ENCODE data around the gene ZNF524.

ZNF524 gene

DNA sequence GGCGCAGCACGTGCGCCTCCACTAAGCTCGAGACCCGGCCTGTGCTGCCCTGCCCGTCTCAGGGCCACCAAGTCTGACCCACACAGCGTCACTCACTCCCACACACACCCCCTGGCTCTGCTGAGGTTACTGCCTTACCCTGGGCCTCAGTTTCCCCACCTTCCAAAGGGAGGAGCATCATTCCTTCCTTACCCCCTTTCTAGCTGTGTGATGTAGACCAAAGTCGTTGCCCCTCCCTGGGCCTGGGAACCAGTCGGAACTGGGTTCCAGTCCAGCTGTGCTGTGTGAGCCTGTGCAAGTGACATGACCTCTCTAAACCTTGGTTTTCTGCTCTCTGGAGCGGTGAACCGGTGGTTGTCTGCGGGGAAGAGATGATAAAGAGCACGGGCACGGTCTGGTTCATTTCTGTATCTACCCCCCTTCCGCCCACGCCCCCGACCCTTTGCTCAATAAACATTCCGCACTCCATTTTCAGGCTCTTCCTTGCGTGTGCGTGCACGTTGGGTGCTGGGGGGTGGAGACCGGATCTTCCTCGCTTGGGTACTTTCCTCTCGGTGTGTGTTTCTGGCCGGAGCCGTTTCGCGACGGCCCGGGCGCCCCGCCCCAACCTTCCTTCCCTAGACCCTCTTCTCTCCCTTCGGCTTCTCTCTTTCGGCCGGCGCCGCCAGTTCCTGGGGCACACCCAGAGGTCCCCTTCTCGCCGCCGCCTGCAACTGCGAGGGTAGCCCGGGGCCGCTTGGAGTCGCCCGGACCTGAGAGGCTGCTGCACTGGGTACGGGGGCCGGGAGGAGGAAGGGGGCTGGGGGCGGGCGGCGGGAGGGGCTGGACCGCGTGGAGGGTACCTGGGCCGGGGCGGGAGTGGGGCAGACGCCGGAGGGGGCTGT lies 43.2 kb downstream of the ZNF524 start, which contains the start of gene ZNF581:
TSS of gene ZNF581 (plus strand) at position 647 of the 884 bp plus-strand sequence. CDS start 923 bp downstream, outside the sequence.
- peak; percentile 53 to 89 (median 70) for DNase-seq

DNA sequence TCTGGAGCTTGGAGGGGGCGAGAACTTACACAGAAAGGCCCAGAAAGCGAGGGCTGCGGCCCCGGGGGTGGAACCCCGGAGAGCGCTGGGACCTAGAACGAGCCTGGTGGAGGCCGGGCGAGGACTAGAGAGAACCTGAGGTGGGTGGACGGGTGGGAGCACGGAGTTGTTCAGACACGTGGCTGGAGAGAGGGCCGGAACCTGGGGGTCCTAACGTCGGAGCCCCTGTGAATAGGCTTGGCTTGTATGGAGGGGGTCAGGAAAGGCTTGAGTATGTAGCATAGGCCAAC lies 43.7 kb downstream of the ZNF524 start:
- no peak for DNase-seq

DNA sequence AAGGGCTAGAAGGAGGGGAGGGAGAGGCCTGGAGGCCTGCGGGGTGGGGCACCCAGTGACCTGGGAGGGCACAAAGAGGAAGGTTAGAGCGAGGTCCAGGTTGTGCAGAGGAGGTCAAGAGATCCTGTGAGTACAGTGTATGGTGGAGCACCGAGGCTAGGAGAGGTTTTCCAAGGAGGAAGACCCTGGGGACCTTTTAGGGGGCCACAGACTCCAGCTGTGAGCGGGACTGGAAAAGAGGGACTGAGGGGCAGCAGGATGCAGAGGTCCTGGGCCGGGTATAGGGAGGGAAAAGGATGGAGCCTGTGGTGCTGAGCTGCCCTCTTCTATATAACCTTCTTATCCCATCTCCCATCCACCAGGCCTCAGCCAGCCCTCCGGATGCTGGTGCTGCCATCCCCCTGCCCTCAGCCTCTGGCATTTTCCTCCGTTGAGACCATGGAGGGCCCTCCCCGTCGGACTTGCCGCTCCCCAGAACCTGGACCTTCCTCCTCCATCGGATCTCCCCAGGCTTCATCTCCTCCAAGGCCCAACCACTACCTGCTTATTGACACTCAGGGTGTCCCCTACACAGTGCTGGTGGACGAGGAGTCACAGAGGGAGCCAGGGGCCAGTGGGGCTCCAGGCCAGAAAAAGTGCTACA lies 44.2 kb downstream of the ZNF524 start:
- DNase-seq, result no peak

DNA sequence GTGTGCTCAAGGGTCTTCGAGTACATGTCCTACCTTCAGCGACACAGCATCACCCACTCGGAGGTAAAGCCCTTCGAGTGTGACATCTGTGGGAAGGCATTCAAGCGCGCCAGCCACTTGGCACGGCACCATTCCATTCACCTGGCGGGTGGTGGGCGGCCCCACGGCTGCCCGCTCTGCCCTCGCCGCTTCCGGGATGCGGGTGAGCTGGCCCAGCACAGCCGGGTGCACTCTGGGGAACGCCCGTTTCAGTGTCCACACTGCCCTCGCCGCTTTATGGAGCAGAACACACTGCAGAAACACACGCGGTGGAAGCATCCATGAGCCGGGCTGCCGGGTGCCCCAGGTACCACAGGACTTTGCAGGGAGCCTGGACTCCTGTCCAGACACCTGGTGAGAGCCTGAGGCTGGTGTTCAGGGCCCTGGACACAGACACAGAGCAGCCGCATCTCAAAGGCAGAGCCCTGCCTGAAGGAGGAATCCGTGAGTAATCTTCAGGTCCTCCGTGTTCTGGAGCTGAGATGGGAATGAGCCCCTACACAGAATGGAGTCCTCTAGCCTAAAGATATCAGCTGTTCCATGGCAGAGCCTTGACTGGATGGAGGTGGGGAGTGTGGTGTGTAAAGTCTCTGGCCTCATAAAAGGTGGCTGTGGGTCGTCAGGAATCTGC lies 44.9 kb downstream of the ZNF524 start:
- no peak for DNase-seq

DNA sequence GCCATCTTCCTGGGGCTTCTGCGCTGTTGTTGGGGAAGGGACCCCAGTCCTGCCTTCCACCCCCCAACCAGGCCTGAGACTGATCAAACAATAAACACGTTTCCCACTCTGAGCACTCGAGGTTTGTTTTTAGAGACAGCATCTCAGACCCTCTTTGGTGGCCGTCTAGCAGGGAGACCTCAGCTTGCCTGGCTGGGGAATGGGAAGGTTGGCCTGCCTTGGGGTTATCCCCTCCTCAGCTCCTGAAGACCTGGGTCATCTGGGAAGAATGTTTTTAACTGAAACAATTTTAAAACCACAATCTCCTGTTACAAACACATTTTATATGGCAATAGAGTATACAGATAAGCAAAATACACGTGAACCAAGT lies 45.4 kb downstream of the ZNF524 start:
- no peak for DNase-seq

DNA sequence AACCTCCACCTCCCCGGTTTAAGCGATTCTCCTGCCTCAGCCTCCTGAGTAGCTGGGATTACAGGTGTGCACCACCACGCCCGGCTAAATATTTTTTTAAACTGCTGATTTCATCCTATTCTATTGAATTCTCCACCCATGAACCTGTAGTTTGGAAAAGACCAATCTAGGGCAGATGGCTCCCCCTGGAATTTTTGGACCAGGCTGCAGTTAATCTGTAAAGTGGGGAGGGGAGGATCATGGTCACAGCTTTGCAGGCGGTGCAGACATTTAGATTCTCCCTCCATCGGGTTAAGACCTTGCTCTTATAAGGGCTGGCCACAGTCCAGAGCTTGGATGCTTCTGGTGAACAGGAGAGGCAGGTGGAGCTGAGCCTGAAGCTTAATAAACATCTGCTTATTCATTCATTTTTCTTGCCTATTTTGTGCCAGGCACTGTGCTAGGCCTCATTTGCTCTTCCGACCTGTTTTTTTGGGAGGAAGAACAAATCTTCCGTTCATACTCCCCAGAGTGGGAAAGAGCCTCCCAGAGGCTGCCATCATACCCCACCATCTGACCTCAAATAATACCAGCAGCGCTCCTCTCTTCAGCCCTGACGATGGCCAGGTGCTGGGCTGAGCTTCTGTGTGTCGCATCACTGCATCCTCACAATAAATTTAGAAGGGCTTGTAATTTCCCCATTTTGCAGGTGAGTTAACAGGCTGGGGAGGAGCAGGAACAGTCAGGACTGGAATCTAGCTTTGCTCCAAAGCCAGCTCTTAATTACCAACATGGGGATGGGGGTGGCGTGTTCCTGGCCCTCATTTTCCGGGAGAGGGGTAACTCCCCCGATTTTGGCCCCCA lies 47.0 kb downstream of the ZNF524 start:
- no peak for DNase-seq

DNA sequence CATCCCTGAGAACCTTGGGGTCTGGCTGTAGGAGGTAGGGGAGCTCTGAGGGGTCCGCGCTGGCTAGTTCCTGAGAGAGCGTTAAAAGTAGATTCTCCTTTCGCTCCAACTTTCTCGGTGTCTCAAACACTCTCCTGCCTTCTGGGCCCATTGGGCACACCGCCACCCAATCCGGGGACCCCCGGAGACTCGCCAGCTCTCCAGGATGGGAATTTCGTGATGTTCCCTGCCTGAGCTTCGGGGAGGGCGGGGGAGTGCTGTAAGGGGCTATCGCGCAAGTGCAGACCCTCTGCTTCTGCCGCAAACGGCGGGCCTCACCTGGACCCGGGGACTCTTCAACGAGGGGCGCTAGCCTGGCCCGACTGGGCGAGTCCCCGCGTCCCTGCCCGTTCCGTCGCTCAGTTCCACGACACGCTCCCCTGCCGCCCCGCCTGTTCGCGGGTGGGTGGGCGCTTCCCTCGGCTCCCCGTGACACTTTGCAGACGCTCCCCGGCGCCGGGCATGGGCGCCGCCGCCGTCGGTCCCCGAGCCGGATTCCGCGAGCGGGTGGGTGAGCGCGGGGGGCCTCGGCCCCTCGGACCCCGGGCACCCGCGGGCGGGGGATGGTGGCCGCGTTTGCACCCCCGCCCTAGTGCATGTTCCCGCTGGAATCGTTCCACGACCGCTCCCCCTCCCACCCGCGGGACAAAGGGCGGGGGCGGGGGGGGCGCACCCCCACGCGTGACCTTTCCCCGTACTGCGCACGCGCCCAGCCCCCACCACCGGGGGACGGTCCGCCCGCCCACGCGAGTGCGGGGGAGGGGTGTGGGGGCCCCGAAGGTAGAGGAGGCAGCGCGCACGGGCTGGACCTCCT lies 47.9 kb downstream of the ZNF524 start, which contains the start of gene CCDC106:
TSS of gene CCDC106 (plus strand) at position 481 of the 853 bp plus-strand sequence. CDS start 835 bp downstream, outside the sequence.
- peak in 1 of 5 experiments; percentile 60 for DNase-seq

DNA sequence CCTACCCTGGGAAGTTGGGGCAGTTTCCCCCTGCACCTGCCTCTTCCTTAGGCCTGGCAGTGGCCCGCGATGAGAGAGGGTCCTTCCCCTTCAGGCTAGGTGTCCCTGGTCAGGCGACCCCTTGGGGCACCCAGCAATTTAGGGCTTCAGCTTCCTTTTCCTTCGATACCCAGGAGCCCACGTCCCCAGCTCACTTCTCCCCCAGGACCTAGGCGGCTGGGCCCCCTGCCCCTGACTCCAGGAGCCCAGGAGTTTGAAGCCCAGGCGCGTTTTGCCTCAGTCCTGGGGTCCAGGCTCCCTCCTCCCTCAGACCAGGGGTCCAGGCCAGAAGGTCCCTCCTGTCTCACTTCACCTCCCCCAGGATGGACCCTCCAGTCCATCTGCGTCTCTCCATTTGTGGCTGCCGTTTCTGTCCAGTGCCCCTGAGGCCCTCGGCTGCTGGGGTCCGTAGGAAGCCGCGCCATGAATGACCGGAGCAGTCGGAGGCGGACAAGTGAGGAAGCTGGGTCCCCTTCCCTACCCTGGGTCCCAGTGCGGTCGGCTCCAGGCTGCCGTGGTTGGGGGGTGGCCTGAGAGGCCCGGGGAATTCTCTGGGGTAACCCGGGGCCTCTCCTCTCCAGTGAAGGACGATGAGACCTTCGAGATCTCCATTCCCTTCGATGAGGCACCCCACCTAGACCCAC lies 48.6 kb downstream of the ZNF524 start:
- no peak for DNase-seq

DNA sequence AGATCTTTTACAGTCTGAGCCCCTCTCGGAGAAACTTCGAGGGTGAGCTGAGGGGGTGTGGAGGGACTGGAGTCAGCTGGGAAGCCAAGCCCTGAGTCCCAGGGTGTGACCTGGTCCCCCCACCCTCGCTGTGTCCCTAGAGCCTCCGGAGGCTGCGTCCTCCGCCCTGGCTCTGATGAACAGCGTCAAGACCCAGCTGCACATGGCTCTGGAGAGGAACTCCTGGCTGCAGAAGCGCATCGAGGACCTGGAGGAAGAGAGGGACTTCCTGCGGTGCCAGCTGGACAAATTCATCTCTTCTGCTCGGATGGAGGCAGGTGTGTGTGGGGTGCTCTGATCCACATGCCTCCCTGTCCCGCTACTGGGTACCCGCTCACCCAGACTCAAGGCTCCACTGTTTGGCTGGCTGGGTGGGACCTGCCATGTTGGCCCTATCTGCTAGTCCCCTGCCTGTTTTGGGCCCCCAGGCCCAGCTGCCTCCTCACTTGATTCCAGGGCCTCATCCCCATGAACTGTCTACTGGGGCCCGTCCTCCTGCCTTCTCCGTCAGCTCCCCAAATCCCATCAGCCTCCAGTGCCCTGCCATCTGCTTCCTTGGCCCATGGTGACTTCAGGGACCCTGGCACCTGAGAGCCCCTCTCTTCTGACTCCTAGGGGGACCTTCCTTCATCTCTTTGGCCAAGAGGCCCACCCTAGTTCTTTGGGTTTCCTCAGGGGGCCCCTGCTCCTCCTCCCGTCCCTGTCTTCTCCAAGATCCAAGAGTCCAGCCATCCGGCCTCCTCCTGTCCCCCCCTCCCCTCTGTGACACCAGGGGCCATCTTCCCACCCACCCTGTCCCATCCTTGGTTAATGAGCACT lies 49.4 kb downstream of the ZNF524 start:
- DNase-seq, result no peak

DNA sequence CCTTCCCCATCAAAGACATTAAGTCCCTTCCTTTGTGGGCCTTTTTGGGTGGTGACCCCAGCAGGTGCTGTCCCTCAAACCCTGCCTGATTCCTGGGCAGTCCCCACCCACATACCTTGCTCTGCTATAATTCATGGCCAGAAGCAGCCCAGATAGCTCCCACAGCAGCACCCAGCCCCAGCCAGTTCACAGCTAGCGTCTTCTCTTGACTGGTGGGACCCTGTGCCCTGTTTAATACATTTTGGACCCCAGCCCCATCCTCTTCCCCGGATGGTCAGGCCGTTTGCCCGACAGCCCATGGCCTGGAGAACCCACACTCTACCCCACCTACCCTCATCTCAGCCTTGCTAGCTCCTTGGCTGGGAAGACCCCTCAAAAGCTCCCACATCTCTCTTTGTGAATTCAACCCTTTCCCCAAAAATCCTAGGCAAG lies 50.1 kb downstream of the ZNF524 start:
- DNase-seq, result no peak

DNA sequence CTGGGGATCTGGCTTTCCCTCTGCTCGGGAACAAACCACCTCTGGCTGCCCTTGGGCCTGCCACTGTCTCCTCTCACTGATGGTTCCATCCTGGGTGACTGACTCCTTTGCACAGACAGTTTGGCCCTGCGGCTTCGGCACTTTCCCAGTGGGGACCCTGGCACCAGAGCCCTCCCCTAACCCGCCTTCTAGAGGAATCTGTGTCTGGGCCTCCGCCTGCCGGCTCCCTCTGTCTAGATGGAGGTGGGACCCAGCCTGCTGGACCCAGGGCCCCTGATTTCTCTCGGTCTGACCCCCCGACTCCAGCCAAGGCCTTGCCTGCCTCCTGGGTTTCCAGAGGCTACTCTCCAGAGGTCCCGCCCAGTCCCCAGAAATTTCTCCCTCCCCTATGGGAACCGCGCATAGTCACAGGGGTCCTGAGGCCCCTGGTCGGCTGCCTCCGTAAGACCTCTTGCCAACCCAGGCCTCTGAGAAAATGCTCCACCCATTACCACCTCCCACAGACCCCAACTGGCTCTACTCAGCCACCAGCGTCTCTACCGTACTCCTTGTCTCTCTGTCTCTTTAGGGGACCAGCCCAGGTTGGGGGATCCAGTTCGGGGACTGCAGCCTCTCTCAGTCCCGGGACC lies 50.6 kb downstream of the ZNF524 start:
- DNase-seq, result no peak

DNA sequence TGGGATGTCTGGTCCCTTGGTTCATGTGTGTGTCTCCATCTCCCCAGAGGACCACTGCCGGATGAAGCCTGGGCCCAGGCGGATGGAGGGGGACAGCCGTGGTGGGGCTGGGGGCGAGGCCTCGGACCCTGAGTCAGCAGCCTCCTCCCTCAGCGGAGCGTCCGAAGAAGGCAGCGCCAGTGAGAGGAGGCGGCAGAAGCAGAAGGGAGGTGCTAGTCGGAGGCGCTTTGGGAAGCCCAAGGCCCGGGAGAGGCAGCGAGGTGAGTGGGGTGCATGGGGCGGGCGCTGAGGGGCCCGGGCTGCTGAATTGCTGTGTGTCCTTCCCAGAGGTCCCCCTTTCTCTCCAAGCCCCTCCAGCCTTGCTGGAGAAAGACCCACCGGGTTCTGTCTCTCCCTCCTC lies 51.1 kb downstream of the ZNF524 start:
- no peak for DNase-seq

DNA sequence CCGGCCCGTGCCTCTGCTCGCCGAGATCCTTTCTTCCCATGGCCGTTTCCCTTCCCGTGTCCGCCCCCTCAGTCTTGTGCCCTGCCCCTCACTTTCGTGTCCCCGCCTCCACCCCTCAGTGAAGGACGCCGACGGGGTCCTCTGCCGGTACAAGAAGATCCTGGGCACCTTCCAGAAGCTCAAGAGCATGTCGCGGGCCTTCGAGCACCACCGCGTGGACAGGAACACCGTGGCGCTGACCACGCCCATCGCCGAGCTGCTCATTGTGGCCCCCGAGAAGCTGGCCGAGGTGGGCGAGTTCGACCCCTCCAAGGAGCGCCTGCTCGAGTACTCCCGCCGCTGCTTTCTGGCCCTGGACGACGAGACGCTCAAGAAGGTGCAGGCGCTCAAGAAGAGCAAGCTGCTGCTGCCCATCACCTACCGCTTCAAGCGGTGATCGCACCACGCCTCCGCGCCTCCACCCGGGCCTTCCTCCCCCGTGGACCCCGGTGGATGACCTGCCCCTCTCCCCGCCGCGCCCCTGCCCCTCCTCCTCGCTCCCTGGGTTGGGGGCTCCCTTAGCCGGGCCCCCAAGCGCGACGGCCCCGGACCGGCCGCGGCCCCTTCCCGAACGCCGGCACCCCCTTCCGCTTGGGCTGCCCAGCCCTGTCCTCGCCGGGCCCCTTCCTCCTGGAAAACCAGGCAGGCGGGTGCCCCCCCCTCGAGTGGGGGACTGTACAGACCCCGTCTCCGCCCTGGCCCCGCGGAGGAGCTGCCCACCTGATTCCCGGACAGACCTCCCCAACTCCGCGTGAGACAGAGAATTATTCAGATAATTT lies 52.4 kb downstream of the ZNF524 start:
- no peak for DNase-seq

All from T-helper 2 cell (primary cell).